HG02870 (cell line): ENCODE measurements around the gene AEBP1.
A peak's percentile ranks its signal among the peaks of the same experiment; 100 is the strongest.

ENCODE experiments used
- ATAC-seq: cut with Tn5 transposase; IDR thresholded peaks from one replicate; pipeline ENCODE4 v1.9.1; 2021; ENCODE audit warnings: mild to moderate bottlenecking, moderate library complexity; ENCODE audit not compliant: unreplicated experiment

The AEBP1 gene

DNA sequence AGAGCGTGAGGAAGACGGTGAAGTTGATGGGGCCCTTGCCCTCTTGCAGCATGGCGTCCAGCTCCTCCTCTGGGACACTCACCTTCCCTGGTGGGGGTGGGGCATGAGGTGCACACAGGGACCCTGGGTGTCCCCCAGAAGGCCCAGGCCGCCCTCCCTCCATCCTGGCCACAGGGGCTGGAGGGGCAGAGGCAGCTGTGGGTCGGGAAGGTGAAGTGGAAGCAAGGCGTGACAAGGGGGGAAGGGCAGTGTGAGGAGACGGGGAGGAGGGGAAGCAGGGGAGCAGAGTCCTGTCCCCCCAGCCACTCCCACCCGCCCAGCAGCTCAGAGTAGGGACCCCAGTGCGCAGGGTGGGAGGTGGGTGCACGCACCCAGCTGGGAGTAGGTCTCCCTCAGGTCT is 36.2 kb downstream of the AEBP1 start:
- ATAC-seq = no peak

DNA sequence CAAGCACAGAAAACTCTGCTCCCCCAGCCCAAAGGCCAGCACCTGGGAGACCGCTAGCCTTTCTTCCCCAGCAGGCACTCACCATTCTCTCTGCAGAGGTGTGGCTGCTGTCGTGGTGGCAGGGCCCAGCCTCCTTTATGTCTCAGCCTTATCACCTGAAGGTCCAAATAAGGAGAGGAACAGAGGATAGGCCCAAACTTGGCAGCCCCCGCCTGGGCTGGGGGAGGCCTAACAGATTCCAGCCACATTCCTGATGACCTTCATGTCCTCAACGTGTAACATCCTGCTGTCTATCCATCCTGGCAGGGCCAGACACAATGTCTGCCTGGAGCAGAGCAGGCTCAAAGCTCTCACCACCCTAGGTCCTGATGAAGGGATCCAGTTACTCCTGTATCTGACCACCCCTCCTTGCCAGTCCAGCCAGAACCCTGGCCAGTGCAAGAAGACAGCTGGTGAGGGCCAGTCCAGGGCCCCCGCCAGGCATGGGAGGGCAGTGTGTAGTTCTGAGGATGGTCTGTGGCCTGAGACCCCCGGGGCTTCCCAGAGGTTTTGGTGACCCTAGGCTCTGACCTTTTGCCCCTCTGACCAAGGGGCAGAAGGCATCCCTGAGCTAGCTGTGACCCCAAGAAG is 37.2 kb downstream of the AEBP1 start, which contains the start of gene MYL7:
MYL7 (minus strand) TSS at position 112 of the 630 bp plus-strand sequence; CDS start at position 85, 27 bp downstream.
- ATAC-seq = no peak

DNA sequence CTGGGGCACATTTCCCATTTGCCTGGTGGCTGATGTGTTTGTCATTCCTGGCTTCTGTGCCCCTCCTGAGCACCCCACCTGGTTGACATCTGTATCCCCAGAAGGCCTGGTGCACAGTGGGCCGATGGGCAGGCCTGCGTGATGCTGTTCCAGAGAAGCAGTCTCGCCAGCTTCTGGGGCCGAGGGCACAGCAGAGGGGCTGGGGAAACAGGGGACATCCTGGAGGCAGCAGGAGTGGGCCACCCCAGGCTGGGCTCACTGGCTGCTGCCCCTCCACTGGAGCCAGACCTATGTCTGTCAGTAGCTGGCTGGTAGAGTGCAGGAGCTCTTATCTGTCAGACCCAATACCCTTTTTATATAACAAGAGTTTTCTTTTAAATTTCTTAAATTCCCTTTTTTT is 37.9 kb downstream of the AEBP1 start:
- no peak for ATAC-seq

DNA sequence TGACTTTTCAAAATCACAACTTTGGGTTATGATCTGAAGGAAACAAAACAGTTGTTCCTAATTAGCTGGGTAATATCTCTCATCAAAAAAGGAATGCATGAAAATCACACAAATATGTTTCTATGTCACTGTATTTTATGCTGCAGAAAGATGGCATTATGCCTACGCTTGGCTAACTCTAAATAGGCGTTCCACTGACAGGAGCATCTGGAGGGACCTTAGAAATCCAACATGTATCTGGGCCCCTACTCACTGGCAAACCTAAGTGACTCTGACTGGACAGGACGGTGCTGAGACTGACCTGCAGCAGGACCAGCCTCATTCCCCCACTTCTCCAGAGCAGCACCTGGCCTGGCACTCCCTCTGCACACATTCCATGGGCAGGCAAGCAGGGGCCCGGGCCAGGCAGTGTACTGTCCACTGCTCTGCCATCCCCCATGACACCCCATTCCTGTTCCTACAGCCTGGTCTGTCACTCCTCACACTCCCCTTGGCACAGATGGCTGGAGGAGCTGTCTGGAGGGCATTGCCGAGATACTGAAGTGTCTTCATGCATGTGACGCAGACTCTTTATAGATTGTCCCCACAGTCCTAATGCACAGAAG is 39.6 kb downstream of the AEBP1 start:
- ATAC-seq = no peak

DNA sequence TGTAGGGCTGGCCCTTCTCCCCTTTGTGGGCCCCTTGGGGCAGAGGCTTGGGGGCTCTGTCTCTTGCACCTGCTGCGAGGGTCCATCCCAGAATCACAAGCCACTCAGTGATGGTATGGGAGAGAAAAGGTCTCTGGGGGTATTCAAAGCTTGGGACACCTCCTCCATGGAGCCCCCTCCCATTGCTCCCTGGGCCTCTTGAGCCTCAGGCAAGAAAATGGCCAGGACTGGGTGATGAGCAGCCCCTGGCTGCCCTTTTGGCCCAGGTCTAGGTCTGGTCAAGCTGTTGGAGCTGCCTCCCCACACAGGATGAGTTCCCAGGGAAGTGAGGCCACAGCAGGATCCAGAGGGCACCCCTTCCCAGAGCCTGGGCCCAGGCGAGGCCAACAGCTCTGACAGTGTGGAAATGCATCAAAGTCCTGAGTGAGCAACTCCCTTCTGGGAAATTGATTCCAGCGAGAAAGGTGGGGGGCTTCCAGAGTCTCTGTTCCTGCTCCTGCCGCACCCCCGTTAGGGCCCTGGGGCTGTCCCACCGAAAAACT is 40.4 kb downstream of the AEBP1 start:
- no peak for ATAC-seq

DNA sequence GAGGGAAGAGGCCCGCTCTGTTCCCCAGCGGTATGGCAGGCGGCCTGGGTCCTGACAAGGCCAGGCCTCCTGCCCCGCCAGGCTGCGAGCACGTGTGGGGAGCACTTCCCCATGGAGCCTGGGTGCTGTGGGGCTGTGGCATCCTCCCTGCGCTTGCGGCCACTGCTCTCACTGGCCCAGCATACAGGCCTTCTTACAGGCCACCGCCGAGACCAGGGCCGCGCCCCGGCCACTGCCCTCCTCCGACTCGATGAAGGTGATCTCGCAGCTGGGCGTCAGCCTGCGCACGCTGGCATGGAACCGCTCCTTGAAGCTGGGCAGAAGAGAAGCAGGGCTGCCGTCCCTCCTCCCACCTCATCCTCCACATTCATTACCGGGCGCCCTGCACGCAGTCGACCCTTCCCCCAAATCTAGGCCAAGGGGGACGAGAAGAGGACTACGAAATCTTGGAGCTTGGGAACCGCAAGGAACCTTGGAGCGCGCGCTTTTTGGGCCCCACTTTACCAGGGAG is 40.9 kb downstream of the AEBP1 start:
- ATAC-seq = no peak

DNA sequence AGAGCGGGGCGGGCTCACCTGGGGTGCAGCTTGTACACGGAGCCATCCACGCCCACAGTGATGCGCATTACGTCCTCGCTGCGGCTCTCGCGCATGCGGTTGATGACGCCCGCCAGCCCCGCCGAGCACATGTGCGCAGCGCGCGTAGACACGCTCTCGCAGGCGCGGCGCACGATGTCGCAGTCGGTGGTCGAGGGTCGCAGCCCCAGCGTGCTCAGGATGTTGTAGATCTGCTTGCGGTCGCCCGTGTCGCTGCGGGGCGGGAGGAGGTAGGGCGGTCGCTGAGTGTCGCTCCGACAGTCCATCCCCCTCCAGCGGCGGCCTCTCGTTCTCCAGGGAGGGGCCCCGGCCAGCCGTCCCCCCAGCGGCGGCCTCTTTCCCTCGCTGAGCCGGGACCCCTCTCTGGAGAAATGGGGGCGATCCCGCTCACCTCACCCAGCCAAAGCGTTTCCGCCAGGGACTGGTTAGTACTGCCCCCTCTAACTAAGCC is 41.4 kb downstream of the AEBP1 start:
- ATAC-seq = no peak

DNA sequence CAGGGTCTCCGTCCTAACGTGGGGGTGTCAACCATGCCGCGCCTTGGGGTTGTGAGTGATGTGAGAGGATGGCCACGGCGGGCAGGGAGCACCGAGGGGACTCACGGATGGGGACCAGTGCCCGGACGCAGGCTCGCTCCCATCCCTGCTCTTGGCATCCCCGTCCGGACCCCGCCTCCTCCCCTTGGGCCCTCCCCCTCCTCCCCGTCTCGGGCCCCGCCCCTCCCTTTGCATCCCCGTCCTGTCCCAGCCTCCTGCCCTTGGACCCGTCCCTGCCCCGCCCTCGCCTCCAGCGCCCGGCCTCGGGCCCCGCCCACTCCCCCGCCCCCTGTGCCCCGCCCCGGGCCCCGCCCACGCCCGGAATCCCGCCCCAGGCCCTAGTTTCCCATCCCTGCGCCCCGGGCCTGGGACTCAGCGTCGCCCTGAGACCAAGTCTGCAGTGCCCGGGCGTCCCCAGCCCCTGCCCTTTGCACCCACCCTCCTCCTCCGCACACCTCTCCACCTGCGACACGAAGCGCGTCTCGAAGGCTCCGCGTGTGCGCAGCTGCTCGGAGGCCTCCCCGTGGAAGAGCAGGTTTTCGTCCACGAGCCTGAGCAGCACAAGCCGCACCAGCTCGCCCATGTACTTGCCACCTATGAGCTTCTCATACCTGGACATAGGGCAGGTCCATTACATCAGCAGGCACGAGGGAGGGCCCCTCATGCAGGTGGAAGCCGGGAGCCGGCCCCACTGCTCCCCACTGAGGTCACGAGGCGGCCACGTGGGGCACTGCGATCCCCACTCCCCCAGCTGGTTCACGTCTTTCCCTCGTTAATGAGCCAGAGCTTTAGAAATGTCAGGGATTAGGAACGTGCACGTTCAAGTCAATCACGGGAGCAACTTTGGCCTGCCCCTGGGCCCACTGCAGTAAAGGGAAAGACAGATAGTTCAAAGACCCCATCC is 42.1 kb downstream of the AEBP1 start:
- no peak for ATAC-seq

DNA sequence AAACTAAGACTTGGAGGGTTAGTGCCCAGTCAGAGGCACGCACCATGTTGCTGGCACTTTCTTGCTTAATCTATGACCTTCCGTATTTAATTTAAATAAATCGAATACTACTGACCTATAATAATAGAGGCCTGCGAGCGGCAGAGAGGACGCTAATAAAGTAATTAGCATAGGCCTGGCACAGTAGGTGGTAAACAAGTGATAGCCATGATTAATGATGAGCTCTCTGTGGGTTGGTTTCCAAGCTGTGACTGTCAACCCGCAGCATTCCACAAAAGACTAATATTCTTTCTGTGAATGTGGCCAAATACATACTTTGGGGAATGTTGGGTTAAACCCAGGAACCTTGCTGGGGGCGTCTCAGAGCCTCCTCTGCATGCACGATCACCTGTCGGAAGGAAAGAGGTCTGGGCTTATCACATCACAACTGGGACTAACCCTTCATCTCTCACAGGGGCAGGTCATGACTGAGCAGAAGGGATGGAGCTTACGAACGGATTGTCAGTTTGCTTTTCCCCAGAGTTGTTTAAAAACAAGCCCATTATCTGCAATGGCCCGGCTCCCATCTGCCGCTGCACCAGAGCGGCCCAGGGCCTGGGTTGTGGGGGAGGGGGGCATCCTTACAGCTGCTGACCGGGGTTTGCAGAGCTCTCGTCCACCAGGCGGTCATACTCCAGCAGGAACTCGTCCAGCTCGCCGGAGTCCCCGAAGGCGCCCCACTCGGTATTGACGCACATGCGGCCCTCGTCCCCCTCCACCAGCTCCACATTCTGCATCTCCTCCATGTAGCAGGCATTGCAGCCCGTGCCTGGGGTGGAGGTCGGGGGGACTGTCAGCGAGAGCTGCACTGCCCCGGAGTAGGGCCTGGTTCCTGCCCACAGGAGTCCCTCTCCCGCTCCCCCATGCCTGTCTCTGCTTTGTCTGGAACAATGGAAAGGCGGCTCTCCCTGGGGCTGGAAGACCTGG is 43.2 kb downstream of the AEBP1 start:
- ATAC-seq = no peak

DNA sequence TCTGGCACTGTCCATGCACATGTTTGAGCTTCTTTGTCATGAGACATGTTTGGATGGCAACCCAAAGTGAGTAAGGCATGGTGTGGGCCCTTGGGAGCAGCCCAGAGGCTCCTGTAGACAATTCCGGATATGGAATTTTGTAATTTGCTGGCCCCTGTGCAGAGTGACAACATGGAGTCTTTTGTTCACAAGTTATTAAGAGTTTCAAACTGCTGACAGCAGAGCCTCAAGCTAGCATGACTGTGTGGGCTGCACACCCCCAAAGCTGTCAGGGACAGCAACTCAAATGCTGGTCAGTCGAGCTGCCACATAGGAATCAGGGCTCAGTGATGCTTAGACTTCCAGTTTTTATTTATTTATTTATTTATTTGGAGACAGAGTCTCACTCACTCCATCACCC is 44.0 kb downstream of the AEBP1 start:
- ATAC-seq = no peak

DNA sequence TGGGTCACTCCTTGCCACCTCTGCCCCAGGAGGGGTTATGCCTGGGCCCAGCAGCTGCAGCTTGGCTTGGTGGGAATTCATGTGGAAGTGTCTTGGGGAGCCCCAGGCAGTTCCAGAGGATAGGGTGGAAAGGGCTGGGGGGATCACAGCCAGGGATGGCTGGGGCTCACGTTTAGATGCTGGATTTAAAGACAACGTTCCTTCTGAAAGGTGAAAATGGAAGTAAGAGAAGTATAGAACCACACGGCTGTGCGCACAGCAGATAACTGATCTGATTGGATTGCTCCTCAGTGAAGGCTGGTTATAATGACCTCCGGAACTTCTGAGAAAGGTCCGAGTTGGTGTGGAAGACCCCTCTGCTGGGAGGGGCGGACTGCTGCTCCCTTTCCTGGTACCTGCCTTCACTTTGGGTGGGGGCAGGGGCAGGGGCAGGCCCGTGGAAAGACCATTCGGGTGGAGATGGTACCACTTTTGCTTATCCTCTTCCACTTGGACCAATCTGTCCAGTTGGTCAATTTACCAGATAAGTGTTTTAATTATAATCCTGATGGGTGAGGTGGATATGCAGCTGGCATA is 44.9 kb downstream of the AEBP1 start:
- ATAC-seq = no peak

DNA sequence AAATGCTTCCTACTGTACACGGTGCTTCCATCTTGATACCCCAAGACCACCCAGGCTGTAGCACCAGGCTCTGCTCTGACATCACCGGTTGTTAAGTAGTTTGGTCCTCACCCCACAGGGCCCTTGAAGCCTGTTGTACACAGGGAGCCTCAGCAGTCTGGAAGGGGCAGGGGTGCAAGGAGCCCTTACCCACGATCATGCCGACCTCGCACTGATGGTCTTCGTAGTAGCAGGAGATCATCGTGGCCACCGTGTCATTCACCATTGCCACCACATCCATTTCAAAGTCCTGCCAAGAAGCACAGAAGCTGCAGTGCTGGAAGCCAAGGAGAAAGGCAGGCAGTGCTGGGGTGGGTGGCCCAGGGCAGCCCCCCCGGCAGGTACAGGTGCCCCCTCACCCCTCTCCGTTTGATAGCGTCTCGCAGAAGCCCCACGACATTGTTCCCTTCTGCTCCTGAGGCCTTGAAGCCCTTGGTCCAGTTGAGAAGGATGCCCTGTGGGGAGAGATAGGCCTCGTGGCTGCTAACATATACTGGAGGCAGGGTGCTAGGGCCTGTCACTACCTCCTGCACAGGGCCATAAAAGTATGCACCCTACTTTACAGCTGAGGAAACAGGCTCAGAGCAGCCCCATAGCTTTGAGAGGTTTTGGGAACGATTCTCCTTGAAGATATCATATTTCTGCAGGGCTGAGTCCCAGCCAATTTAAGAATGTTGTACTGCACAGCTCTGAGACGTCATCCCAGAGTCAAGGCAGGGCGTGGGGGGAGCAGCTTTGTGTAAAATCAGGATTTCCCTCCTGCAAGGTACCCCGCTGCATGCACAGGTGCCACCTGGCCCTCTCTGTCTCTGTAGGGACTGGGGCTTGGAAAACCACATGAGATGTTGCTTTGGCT is 45.7 kb downstream of the AEBP1 start:
- ATAC-seq = peak; percentile 5

DNA sequence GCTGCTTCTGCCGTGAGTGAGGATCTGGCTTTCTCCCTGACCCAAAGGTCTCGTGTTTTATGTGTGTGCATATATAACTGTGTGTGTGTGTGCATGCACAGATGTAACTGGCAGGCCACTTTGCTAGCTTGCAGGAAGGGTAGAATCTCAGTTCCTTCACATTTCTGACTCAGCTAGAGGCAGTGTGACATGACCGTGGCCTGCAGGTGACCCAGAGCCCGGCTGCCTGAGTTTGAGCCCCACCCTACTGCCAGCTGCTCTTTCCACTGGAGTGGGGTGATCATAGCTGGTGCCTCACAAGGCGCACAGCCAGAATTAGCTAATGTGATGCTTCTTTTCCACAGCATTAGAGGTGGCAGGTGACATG is 46.3 kb downstream of the AEBP1 start:
- peak; percentile 66 for ATAC-seq

DNA sequence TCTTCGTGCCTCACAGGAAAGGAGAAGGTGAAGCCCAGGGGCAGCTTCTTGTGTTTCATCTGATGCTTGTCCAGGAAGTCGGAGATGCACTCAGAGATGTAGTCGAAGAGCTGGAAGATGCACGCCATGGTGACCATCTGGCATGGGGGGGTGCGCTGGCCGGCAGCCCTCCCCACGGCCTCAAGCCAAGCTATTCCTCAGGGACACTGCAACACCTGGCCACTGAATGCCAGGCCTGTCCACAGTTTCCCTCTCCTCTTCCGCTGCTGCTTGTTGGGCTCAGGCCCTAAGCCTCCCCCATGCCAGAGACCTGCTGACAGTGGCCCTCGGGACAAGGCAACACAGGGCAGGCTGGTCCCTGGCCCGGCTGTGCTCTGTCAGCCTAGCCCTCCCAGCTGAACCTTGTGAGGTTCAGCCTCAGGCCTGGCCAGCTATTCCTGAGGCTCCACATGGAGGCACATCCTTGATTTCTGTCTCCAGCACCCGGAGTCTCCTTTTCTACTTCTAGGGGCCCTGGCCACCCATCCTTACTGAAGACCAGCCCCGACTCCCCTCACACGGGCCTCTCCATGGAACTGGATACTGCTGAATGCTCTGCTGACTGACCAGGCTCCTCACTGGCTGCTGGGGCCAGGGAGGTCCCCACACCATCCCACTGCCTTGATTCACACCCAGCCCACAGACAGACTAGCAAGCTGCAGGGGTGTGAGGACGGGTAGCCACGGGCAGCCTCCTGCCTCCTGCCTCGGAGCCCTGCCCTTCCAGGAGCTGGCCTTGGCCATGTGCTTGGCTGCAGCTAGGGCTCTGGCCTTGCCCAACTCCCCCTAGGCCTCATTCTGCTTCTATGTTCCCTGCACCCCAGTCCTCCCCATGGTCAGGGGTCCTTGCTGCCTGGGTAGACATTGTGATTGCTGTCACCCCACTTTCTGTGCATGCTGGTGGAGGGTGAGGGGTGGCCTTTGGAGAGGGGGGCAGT is 47.1 kb downstream of the AEBP1 start:
- no peak for ATAC-seq

DNA sequence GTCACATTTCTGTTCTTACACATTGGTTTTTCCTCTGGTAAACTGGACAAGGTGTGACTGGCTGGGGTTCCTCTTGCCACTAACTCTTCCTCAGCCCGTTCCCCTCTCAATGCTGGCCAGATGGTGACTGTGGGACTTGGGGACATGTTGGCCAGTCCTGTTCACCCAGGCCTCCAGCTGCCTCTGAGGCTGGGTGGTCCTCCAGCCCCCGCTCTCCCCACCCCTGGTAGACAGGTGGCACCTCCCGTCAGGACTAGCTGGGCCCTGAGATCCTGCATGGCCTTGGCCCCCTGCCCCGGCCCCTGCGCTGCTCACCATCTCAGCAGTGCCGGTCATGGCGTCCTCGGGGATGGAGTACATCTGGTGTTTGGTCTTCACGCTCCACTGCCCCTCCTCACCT is 47.8 kb downstream of the AEBP1 start:
- ATAC-seq = no peak

DNA sequence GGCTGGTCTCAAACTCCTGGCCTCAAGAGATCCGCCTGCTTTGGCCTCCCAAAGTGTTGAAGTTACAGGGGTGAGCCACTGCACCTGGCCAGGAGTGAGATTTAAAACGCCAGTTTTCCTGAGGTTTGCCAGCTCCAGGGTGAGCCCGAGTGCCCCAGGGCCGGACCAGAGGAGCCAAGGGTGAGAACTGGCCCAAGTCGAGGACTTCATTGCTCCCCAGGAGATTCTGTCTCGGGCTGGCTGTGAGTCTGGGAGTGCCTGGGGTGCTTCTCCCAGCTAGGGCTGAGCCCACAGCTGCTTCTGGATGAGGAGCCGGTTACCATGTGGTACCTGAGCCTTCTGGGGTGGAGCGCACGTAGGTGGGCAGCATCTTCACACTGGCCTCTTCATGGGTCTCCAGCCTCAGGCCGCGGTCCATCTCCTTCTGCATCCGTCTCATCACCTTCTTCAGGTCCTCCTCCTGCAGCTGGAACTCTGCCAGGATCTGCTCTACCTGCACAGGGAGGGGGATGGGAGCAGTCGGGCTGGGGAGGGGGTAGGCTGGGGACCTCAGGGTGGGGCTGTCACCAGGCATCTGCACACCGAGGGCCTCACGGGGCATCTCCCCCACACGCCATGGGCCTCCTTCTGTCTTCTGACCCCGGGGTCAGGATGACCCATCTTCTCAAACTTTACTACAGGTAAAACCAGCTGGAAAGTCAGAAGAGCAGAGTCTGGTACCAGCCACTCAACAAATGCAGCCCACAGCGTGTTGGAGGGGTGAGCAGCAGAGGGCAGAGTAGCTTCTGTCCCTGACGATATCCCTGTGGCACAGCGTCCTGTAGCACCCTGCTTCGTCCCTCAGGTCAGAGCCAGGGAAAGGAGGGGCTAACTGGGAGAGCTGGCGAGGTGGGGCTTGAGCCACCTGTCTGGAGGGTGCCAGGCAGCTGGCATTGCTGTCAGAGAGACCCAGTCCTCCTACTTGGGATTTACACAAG is 49.1 kb downstream of the AEBP1 start:
- ATAC-seq = no peak
